GM23338 (cell line): ENCODE measurements around the gene MSL1. TPM values are rescaled to one million over a fixed set of nuclear protein-coding genes. Genes with fewer than 3 reads are reported as not detected.
A peak's percentile ranks its signal among the peaks of the same experiment; 100 is the strongest.

ENCODE experiments used
- ATAC-seq: fragments of 200-7000 bp; cut with Tn5 transposase; 3 replicates; pipeline ENCODE4 v1.9.1; 2020
- DNase-seq: peaks from one replicate; pipeline ENCODE4 v3.0.0-alpha.2; 2015; ENCODE audit warnings: low spot score
- H2AFZ ChIP-seq: fragments of 200-600 bp; sonication (generic); 2 replicates; pipeline ENCODE4 v1.8.0; 2016; ENCODE audit warnings: antibody characterized with exemption, mild to moderate bottlenecking, moderate library complexity
- H3F3A ChIP-seq: fragments of 200-600 bp; sonication (generic); replicated peaks from 2 replicates; pipeline ENCODE4 v1.8.0; 2017; ENCODE audit warnings: antibody characterized with exemption, mixed run types, low read depth
- H3K27ac ChIP-seq: fragments of 200-600 bp; sonication (generic); 2 replicates; pipeline ENCODE4 v1.6.1; 2016; ENCODE audit warnings: low read depth
- H3K27me3 ChIP-seq: fragments of 200-600 bp; sonication (generic); 2 replicates; pipeline ENCODE4 v1.8.0; 2016; ENCODE audit warnings: mild to moderate bottlenecking, mixed run types, moderate library complexity; ENCODE audit not compliant: insufficient read depth
- H3K36me3 ChIP-seq: fragments of 200-600 bp; sonication (generic); 2 replicates; pipeline ENCODE4 v1.8.0; 2016; ENCODE audit warnings: mild to moderate bottlenecking; ENCODE audit not compliant: insufficient read depth
- H3K4me1 ChIP-seq: fragments of 200-600 bp; sonication (generic); 2 replicates; pipeline ENCODE4 v1.8.0; 2016; ENCODE audit warnings: mild to moderate bottlenecking, moderate library complexity; ENCODE audit not compliant: insufficient read depth
- H3K4me2 ChIP-seq: fragments of 200-600 bp; sonication (generic); 2 replicates; pipeline ENCODE4 v1.7.1; 2017; ENCODE audit warnings: mixed run types
- H3K4me3 ChIP-seq: fragments of 200-600 bp; sonication (generic); 2 replicates; pipeline ENCODE4 v1.6.1; 2016; ENCODE audit warnings: mixed run types
- H3K79me2 ChIP-seq: fragments of 200-600 bp; sonication (generic); replicated peaks from 2 replicates; pipeline ENCODE4 v1.8.0; 2017; ENCODE audit warnings: mild to moderate bottlenecking; ENCODE audit not compliant: insufficient read depth
- H3K9me2 ChIP-seq: fragments of 200-600 bp; sonication (generic); 2 replicates; pipeline ENCODE4 v1.8.0; 2017; ENCODE audit not compliant: insufficient read depth
- H4K20me1 ChIP-seq: fragments of 200-600 bp; sonication (generic); replicated peaks from 2 replicates; pipeline ENCODE4 v1.8.0; 2017; ENCODE audit warnings: mild to moderate bottlenecking; ENCODE audit not compliant: insufficient read depth
- H3K27ac Mint-ChIP-seq: 2 replicates; pipeline ENCODE4 v1.8.0; 2020; ENCODE audit warnings: inconsistent platforms, mild to moderate bottlenecking, moderate library complexity, mixed read lengths
- H3K27me3 Mint-ChIP-seq: 3 replicates; pipeline ENCODE4 v1.8.0; 2022; ENCODE audit warnings: low read depth, mild to moderate bottlenecking, moderate library complexity, mixed read lengths, inconsistent platforms; ENCODE audit not compliant: insufficient read depth, poor library complexity
- H3K36me3 Mint-ChIP-seq: 3 replicates; pipeline ENCODE4 v1.8.0; 2021; ENCODE audit warnings: low read depth, mild to moderate bottlenecking, inconsistent platforms, moderate library complexity, mixed read lengths
- H3K4me1 Mint-ChIP-seq: 3 replicates; pipeline ENCODE4 v1.8.0; 2020; ENCODE audit warnings: mild to moderate bottlenecking, inconsistent platforms, mixed read lengths
- H3K4me3 Mint-ChIP-seq: 3 replicates; pipeline ENCODE4 v1.8.0; 2021; ENCODE audit warnings: moderate library complexity, mild to moderate bottlenecking, inconsistent platforms, mixed read lengths
- H3K9me3 Mint-ChIP-seq: 3 replicates; pipeline ENCODE4 v1.8.0; 2020; ENCODE audit warnings: moderate library complexity, mild to moderate bottlenecking, inconsistent platforms, mixed read lengths
- EZH2 ChIP-seq: fragments of 200-600 bp; sonication (generic); IDR thresholded peaks from one replicate; pipeline ENCODE4 v1.8.0; 2017; ENCODE audit warnings: antibody characterized with exemption, mild to moderate bottlenecking, low read depth; ENCODE audit not compliant: unreplicated experiment
- EZH2phosphoT487 ChIP-seq: fragments of 200-600 bp; sonication (generic); IDR thresholded peaks from one replicate; pipeline ENCODE4 v1.8.1; 2018; ENCODE audit warnings: antibody characterized with exemption; ENCODE audit not compliant: unreplicated experiment
- JUNB ChIP-seq: IDR thresholded peaks from one replicate; pipeline ENCODE4 v1.6.1; 2016; ENCODE audit warnings: antibody characterized with exemption; ENCODE audit not compliant: unreplicated experiment
- NANOG ChIP-seq: IDR thresholded peaks from 2 replicates; pipeline ENCODE4 v1.6.1; 2016; ENCODE audit warnings: antibody characterized with exemption, borderline replicate concordance
- POLR2AphosphoS5 ChIP-seq: IDR thresholded peaks from 2 replicates; pipeline ENCODE4 v1.6.1; 2016; ENCODE audit warnings: antibody characterized with exemption, low read depth
- STAT1 ChIP-seq: IDR thresholded peaks from one replicate; pipeline ENCODE4 v1.6.1; 2016; ENCODE audit warnings: antibody characterized with exemption; ENCODE audit not compliant: unreplicated experiment
- ZNF114 ChIP-seq: fragments of 250-450 bp; sonication (Bioruptor Pico); IDR thresholded peaks from 2 replicates; pipeline ENCODE4 v1.5.0; 2020; ENCODE audit warnings: mild to moderate bottlenecking, moderate library complexity
- ZNF331 ChIP-seq: fragments of 250-450 bp; sonication (Bioruptor Pico); IDR thresholded peaks from 2 replicates; pipeline ENCODE4 v1.5.0; 2020; ENCODE audit warnings: low read depth, mild to moderate bottlenecking, moderate library complexity
- polyA plus RNA-seq: library from polyadenylated mRNA; unstranded; fragments of >200 nt; fragmentation: Nextera tagmentation; extraction: Ambion mirVana; gene quantifications from 2 replicates; pipeline ENCODE4 v1.2.1, GENCODE V29; 2016
- total RNA-seq: library from RNA; depleted of rRNA; stranded (reverse); fragments of >200 nt; shearing (Covaris generic); gene quantifications from 2 replicates; pipeline ENCODE4 v1.2.3, GENCODE V29; 2014
- TF ChIP-seq, protein P1 (sequence below): IDR thresholded peaks from one replicate; pipeline ENCODE4 v1.6.1; 2018; ENCODE audit warnings: antibody characterized with exemption; ENCODE audit not compliant: unreplicated experiment

The MSL1 gene
- total and polyA plus RNA-seq, 2 experiments from 2014 or later = 16.2 to 56.5 TPM

GRCh38 chr17:40171750-40172149, 50.0 kb downstream of the MSL1 start:
- Histone ChIP-seq H3K79me2 (no peaks in the 10 kb centered on the region), H3K36me3 (peaks cover 32% of the 10 kb centered on the region), H2AFZ (no peak overlapping the region), H4K20me1 (peaks cover 6% of the 10 kb centered on the region; the same call in 1 of the 2 replicates), H3K27ac (no peak overlapping the region), H3K27me3 (no peaks in the 10 kb centered on the region), H3K9me2 (no peaks in the 10 kb centered on the region), H3K4me1 (no peaks in the 10 kb centered on the region; the same call in 1 of the 2 replicates), H3F3A (peaks cover 26% of the 10 kb centered on the region), H3K4me3 (no peak overlapping the region), H3K4me2 (no peak overlapping the region)
- ATAC-seq (no peak), DNase-seq (no peak)
- H3K4me3 Mint-ChIP-seq = no peak overlapping the region; the same call in 2 of the 3 replicates
- H3K36me3 Mint-ChIP-seq = peaks cover 80% of the 10 kb centered on the region
- no peaks in the 10 kb centered on the region; the same call in 2 of the 3 replicates for H3K9me3 Mint-ChIP-seq
- TF ChIP-seq POLR2AphosphoS5 (no peak), ZNF331 (CRISPR knock-in tag) (no peak), STAT1 (no peak), EZH2phosphoT487 (no peak), ZNF114 (CRISPR knock-in tag) (no peak), EZH2 (no peak), NANOG (no peak), JUNB (no peak)
- TF ChIP-seq, protein P1, sequence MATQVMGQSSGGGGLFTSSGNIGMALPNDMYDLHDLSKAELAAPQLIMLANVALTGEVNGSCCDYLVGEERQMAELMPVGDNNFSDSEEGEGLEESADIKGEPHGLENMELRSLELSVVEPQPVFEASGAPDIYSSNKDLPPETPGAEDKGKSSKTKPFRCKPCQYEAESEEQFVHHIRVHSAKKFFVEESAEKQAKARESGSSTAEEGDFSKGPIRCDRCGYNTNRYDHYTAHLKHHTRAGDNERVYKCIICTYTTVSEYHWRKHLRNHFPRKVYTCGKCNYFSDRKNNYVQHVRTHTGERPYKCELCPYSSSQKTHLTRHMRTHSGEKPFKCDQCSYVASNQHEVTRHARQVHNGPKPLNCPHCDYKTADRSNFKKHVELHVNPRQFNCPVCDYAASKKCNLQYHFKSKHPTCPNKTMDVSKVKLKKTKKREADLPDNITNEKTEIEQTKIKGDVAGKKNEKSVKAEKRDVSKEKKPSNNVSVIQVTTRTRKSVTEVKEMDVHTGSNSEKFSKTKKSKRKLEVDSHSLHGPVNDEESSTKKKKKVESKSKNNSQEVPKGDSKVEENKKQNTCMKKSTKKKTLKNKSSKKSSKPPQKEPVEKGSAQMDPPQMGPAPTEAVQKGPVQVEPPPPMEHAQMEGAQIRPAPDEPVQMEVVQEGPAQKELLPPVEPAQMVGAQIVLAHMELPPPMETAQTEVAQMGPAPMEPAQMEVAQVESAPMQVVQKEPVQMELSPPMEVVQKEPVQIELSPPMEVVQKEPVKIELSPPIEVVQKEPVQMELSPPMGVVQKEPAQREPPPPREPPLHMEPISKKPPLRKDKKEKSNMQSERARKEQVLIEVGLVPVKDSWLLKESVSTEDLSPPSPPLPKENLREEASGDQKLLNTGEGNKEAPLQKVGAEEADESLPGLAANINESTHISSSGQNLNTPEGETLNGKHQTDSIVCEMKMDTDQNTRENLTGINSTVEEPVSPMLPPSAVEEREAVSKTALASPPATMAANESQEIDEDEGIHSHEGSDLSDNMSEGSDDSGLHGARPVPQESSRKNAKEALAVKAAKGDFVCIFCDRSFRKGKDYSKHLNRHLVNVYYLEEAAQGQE = no peak
- no peak overlapping the region for H3K27ac Mint-ChIP-seq
- H3K4me1 Mint-ChIP-seq = peaks cover 17% of the 10 kb centered on the region
- H3K27me3 Mint-ChIP-seq = peaks cover 9% of the 10 kb centered on the region

DNA sequence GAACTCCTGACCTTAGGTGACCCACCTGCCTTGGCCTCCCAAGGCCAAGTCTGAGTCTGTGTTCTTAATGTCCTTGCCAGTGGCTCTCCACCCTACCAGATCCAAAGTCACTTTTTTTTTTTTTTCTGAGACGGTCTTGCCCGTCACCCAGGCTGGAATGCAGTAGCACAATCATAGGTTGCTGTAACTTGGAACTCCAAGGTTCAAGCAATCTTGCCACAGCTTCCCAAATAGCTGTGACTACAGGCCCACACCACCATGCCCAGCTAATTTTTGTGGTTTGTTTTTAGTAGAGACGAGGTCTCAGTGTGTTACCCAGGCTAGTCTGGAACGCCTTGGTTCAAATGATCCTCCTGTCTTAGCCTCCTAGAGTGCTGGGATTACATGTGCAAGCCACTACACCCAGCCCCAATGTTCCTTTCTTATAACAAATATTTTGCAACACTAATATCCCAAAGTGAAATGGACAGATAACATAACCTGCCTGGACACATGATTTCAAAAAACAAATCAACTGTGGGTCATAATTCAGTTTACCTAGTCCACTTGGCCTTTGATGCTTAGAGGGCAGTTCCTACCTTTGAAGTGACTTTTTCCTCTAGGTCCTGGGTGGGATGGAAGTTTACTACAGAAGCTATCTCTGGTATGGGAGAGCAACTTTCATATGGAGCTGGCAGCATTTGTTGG, 51.5 kb downstream of the MSL1 start:
- Histone ChIP-seq H3K27me3 (no peaks in the 10 kb centered on the region), H3K27ac (peak overlapping the region; percentile 45; the same call in 1 of the 2 replicates), H2AFZ (no peak overlapping the region), H3K9me2 (no peaks in the 10 kb centered on the region), H3K36me3 (peaks cover 32% of the 10 kb centered on the region), H3F3A (peaks cover 20% of the 10 kb centered on the region; the same call in 1 of the 2 replicates), H3K79me2 (no peaks in the 10 kb centered on the region), H3K4me2 (no peak overlapping the region), H3K4me3 (no peak overlapping the region), H4K20me1 (peaks cover 6% of the 10 kb centered on the region; the same call in 1 of the 2 replicates), H3K4me1 (no peaks in the 10 kb centered on the region)
- no peak for TF ChIP-seq ZNF331 (CRISPR knock-in tag)
- no peak for DNase-seq
- H3K27me3 Mint-ChIP-seq = peaks cover 10% of the 10 kb centered on the region
- no peak overlapping the region for H3K27ac Mint-ChIP-seq
- peaks cover 66% of the 10 kb centered on the region for H3K36me3 Mint-ChIP-seq
- H3K4me3 Mint-ChIP-seq = no peak overlapping the region
- H3K9me3 Mint-ChIP-seq = no peaks in the 10 kb centered on the region; the same call in 2 of the 3 replicates
- ATAC-seq = no peak
- peaks cover 17% of the 10 kb centered on the region for H3K4me1 Mint-ChIP-seq
